RWPE2 (cell line): Measurements from ENCODE around the gene INTU.

Experiments
- ATAC-seq: fragments of 200-7000 bp; cut with Tn5 transposase; 3 replicates; pipeline ENCODE4 v1.9.1; 2021; ENCODE audit warnings: low read depth
- DNase-seq: peaks from one replicate; pipeline ENCODE4 v3.0.0-alpha.2; 2020; ENCODE audit warnings: low spot score
- H3K27ac ChIP-seq: fragments of 450-650 bp; 2 replicates; pipeline ENCODE4 v1.5.1; 2017; ENCODE audit warnings: mild to moderate bottlenecking; ENCODE audit not compliant: poor library complexity, severe bottlenecking
- H3K27me3 ChIP-seq: fragments of 250-450 bp; sonication (Bioruptor Pico); 2 replicates; pipeline ENCODE4 v1.5.1; 2021; ENCODE audit warnings: mild to moderate bottlenecking, moderate library complexity; ENCODE audit not compliant: insufficient read depth, poor library complexity, severe bottlenecking
- H3K36me3 ChIP-seq: fragments of 250-450 bp; sonication (Bioruptor Pico); 2 replicates; pipeline ENCODE4 v1.5.1; 2020; ENCODE audit warnings: low read depth, mild to moderate bottlenecking, moderate library complexity
- H3K4me1 ChIP-seq: fragments of 250-450 bp; sonication (Bioruptor Pico); 2 replicates; pipeline ENCODE4 v1.5.1; 2021; ENCODE audit warnings: mild to moderate bottlenecking, moderate library complexity; ENCODE audit not compliant: insufficient read depth, poor library complexity, severe bottlenecking
- H3K4me3 ChIP-seq: fragments of 250-450 bp; sonication (Bioruptor Pico); 2 replicates; pipeline ENCODE4 v1.5.1; 2021; ENCODE audit warnings: mild to moderate bottlenecking, moderate library complexity; ENCODE audit not compliant: severe bottlenecking
- H3K9me3 ChIP-seq: fragments of 250-450 bp; sonication (Bioruptor Pico); 2 replicates; pipeline ENCODE4 v1.5.1; 2021; ENCODE audit warnings: mild to moderate bottlenecking, moderate library complexity; ENCODE audit not compliant: severe bottlenecking
- CTCF ChIP-seq: fragments of 450-650 bp; IDR thresholded peaks from one replicate; pipeline ENCODE4 v1.5.1; 2017; ENCODE audit warnings: mild to moderate bottlenecking, moderate library complexity; ENCODE audit not compliant: poor library complexity, severe bottlenecking

The INTU gene

DNA sequence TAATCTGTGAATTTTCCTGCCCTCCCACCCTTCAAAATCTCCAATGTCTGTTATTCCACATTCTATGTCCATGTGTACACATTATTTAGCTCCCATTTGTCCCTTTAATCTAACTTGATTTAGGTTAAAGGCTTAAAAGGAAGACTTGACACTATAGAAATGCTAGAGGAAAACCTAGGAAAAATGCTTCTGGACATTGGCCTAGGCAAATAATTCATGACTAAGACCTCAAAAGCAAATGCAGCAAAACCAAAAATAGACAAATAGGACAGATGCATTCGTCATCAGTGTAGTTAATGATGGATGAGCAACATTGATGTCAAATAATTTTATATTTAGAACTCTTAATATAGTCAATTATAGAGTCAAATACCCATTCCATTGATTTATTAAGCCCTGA is 36.9 kb downstream of the INTU start:
- H3K27me3 ChIP-seq = no peaks in the 10 kb centered on the region

GRCh38 chr4:127672111-127672510 is 39.4 kb downstream of the INTU start:
- Histone ChIP-seq H3K9me3 (no peaks in the 10 kb centered on the region), H3K27me3 (no peaks in the 10 kb centered on the region), H3K36me3 (no peaks in the 10 kb centered on the region), H3K4me3 (no peak overlapping the region), H3K4me1 (no peaks in the 10 kb centered on the region), H3K27ac (no peak overlapping the region)
- ATAC-seq = no peak
- TF ChIP-seq CTCF = no peak
- no peak for DNase-seq

More for the DNA sequence above, 36.9 kb downstream of the INTU start:
- no peaks in the 10 kb centered on the region for H3K4me1 ChIP-seq
- no peak overlapping the region for H3K27ac ChIP-seq
- H3K9me3 ChIP-seq = no peaks in the 10 kb centered on the region
- TF ChIP-seq CTCF = no peak
- H3K4me3 ChIP-seq = no peak overlapping the region
- no peak for DNase-seq
- ATAC-seq = no peak
- no peaks in the 10 kb centered on the region for H3K36me3 ChIP-seq

GRCh38 chr4:127685292-127685691 is 52.5 kb downstream of the INTU start:
- Histone ChIP-seq H3K27ac (no peak overlapping the region), H3K36me3 (peaks cover 6% of the 10 kb centered on the region; the same call in 1 of the 2 replicates), H3K9me3 (no peaks in the 10 kb centered on the region), H3K4me1 (peaks cover 24% of the 10 kb centered on the region), H3K27me3 (no peaks in the 10 kb centered on the region), H3K4me3 (no peak overlapping the region)
- DNase-seq (no peak), ATAC-seq (peak; percentile 65)
- TF ChIP-seq CTCF = no peak

- Histone ChIP-seq H3K4me3 (no peak overlapping the region), H3K9me3 (no peaks in the 10 kb centered on the region), H3K27ac (peak overlapping the region; percentile 27), H3K4me1 (peaks cover 24% of the 10 kb centered on the region), H3K36me3 (peaks cover 6% of the 10 kb centered on the region; the same call in 1 of the 2 replicates), H3K27me3 (no peaks in the 10 kb centered on the region)
- no peak for DNase-seq
- no peak for TF ChIP-seq CTCF
- peak; percentile 92 for ATAC-seq
Observed at GRCh38 chr4:127686658-127687057, 53.9 kb downstream of the INTU start.

GRCh38 chr4:127687580-127687979 is 54.8 kb downstream of the INTU start:
- no peak for TF ChIP-seq CTCF
- H3K36me3 ChIP-seq = peaks cover 6% of the 10 kb centered on the region; the same call in 1 of the 2 replicates

More at GRCh38 chr4:127687580-127687979, 54.8 kb downstream of the INTU start:
- Histone ChIP-seq H3K27ac (no peak overlapping the region), H3K4me1 (peaks cover 24% of the 10 kb centered on the region), H3K4me3 (no peak overlapping the region), H3K9me3 (no peaks in the 10 kb centered on the region), H3K27me3 (no peaks in the 10 kb centered on the region)
- ATAC-seq (no peak), DNase-seq (no peak)
